Skeletal muscle tissue (tissue), 5 donors: Measurements from ENCODE around the gene OR4N5. TPM values are rescaled to one million over a fixed set of nuclear protein-coding genes. Genes with fewer than 3 reads are reported as not detected.

Source experiments
- H3K27ac ChIP-seq: one replicate; pipeline ENCODE4 v1.7.0; 2013; ENCODE audit warnings: mild to moderate bottlenecking, low read depth, low read length, inconsistent platforms
- H3K27me3 ChIP-seq, 3 donors: one replicate each; pipeline ENCODE4 v1.7.0; 2013; ENCODE audit warnings: low read length in 3 of 3; ENCODE audit not compliant: control insufficient read depth in 3 of 3, insufficient read depth in 3 of 3
- H3K36me3 ChIP-seq, 3 donors: one replicate each; pipeline ENCODE4 v1.7.0; 2013; ENCODE audit warnings: low read length in 3 of 3; ENCODE audit not compliant: control insufficient read depth in 3 of 3, insufficient read depth in 3 of 3
- H3K4me1 ChIP-seq, 3 donors: one replicate each; pipeline ENCODE4 v1.7.0; 2013; ENCODE audit warnings: low read length in 3 of 3, mild to moderate bottlenecking in 3 of 3; ENCODE audit not compliant: control insufficient read depth in 3 of 3, insufficient read depth in 3 of 3
- H3K4me3 ChIP-seq, 3 donors: one replicate each; pipeline ENCODE4 v1.7.0; 2013; ENCODE audit warnings: low read length in 3 of 3
- H3K9ac ChIP-seq, 3 donors: one replicate each; pipeline ENCODE4 v1.7.0; 2013; ENCODE audit warnings: low read length in 3 of 3, mild to moderate bottlenecking in 3 of 3, moderate library complexity in 2 of 3, low read depth in 1 of 3
- H3K9me3 ChIP-seq, 3 donors: one replicate each; pipeline ENCODE4 v1.7.0; 2013; ENCODE audit warnings: low read length in 3 of 3; ENCODE audit not compliant: control insufficient read depth in 3 of 3
- small RNA-seq: library from RNA; depleted of rRNA; stranded (forward); fragments of <200 nt; gene quantifications from one replicate; pipeline ENCODE3, GENCODE V24; 2014
- total RNA-seq: library from RNA; depleted of rRNA; stranded (reverse); fragments of >200 nt; gene quantifications from one replicate; pipeline ENCODE4 v1.2.3, GENCODE V29; 2014
- donor health status: Osteomylitis.

Gene OR4N5
- total RNA-seq, 1 donor from 2014 or later: not detected

DNA sequence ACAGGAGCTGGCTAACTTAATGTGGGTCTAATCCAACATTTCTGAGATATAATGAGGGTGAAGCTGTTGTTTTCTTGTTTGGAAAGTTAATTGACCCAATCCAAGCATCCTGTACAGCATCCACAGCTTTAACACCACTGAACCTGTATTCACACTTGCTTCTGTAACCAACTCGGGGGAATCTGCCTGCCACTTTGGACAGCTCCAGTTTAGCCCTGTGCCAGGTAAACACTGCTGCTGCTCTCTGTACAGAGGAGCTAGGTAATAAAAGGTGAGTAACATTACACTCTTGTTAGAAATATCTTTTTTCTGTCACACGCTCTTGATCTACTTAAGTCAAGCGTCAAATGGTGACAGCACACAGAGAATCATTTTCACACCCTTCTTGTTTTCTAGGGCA is 52.8 kb downstream of the OR4N5 start:
- H3K27ac ChIP-seq: no peak overlapping the region
- H3K27me3 ChIP-seq: no peaks in the 10 kb centered on the region
- H3K9ac ChIP-seq: no peak overlapping the region
- no peaks in the 10 kb centered on the region for H3K36me3 ChIP-seq
- H3K9me3 ChIP-seq: no peaks in the 10 kb centered on the region
- H3K4me3 ChIP-seq: no peak overlapping the region
- H3K4me1 ChIP-seq: no peaks in the 10 kb centered on the region

DNA sequence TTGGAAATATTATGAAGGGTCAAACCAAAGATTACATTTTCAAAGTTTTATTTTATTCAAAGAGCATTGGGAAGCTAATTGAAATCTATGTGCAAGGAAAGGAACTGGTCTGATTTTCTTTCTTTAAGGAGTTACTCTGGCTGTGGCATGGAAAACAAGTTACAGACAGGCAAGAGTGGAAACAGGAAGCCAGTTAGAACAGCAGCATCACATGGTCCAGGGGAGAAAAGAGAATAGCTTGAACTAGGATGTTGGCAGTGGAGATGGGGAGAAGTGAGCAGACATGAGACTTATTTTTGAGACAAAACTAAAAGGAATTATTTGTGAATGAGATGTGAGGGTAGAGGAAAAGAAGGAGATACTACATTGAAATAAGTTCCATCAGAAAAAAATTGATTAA is 55.5 kb downstream of the OR4N5 start:
- Histone ChIP-seq H3K27me3 (no peaks in the 10 kb centered on the region), H3K9ac (no peak overlapping the region), H3K9me3 (no peaks in the 10 kb centered on the region), H3K36me3 (no peaks in the 10 kb centered on the region), H3K4me3 (no peak overlapping the region), H3K27ac (no peak overlapping the region), H3K4me1 (no peaks in the 10 kb centered on the region)

Small RNAs within 50 kb of the gene (small RNA-seq; reads per million reads assigned to genes)
- gene GTF2IP22 (not detected), gene RNA5SP380 (not detected)

Other genes with a start within 250 kb of the OR4N5 start
- not detected for gene OR4K5, start 218.2 kb upstream of the OR4N5 start, total RNA-seq
- gene OR4K1, start 207.9 kb upstream of the OR4N5 start, total RNA-seq: not detected
- not detected for gene OR4K15, start 163.2 kb upstream of the OR4N5 start, total RNA-seq
- gene OR4Q2, start 136.7 kb upstream of the OR4N5 start, total RNA-seq: not detected
- gene OR4K14, start 119.5 kb upstream of the OR4N5 start, total RNA-seq: not detected
- gene OR4K13, start 102.8 kb upstream of the OR4N5 start, total RNA-seq: not detected
- not detected for gene OR4L1, start 78.8 kb upstream of the OR4N5 start, total RNA-seq
- gene OR4K17, start 28.1 kb upstream of the OR4N5 start, total RNA-seq: not detected
- not detected for gene OR11G2, start 52.1 kb downstream of the OR4N5 start, total RNA-seq
- gene OR11H6, start 84.9 kb downstream of the OR4N5 start, total RNA-seq: not detected
- gene OR11H7, start 90.2 kb downstream of the OR4N5 start, total RNA-seq: not detected
- gene OR11H4, start 100.5 kb downstream of the OR4N5 start, total RNA-seq: not detected
- gene TTC5, start 167.1 kb downstream of the OR4N5 start, total RNA-seq: 16.7 TPM
- gene CCNB1IP1, start 194.5 kb downstream of the OR4N5 start, total RNA-seq: 57.4 TPM
- gene PARP2, start 204.8 kb downstream of the OR4N5 start, total RNA-seq: 8.4 TPM